Smooth muscle cell (in vitro differentiated cells): ENCODE measurements around the gene GPC3. TPM values are rescaled to one million over a fixed set of nuclear protein-coding genes. Genes with fewer than 3 reads are reported as not detected.

Source experiments
- DNase-seq: peaks from one replicate; lab custom pipeline; 2025; ENCODE audit not compliant: unreplicated experiment; lab: John Stamatoyannopoulos, UW
- H2AFZ ChIP-seq: fragments of 200-600 bp; sonication (generic); 2 replicates; pipeline ENCODE4 v1.6.0; 2016; ENCODE audit warnings: antibody characterized with exemption, low read depth, mild to moderate bottlenecking
- H3F3A ChIP-seq: fragments of 200-600 bp; sonication (generic); 2 replicates; pipeline ENCODE4 v1.6.0; 2017; ENCODE audit warnings: antibody characterized with exemption, low read depth
- H3K27ac ChIP-seq: fragments of 200-600 bp; sonication (generic); 2 replicates; pipeline ENCODE4 v1.5.1; 2016; ENCODE audit warnings: low read depth, mild to moderate bottlenecking
- H3K27me3 ChIP-seq: fragments of 200-600 bp; sonication (generic); 2 replicates; pipeline ENCODE4 v1.6.1; 2016; ENCODE audit warnings: low read depth, mild to moderate bottlenecking
- H3K36me3 ChIP-seq: fragments of 200-600 bp; sonication (generic); 2 replicates; pipeline ENCODE4 v1.5.1; 2016; ENCODE audit warnings: low read depth
- H3K4me1 ChIP-seq: fragments of 200-600 bp; sonication (generic); 2 replicates; pipeline ENCODE4 v1.5.1; 2016; ENCODE audit warnings: low read depth
- H3K4me2 ChIP-seq: fragments of 200-600 bp; sonication (generic); 2 replicates; pipeline ENCODE4 v1.6.0; 2016; ENCODE audit warnings: mild to moderate bottlenecking
- H3K4me3 ChIP-seq: fragments of 200-600 bp; sonication (generic); 2 replicates; pipeline ENCODE4 v1.5.1; 2016; ENCODE audit warnings: mild to moderate bottlenecking
- H3K79me2 ChIP-seq: fragments of 200-600 bp; sonication (generic); 2 replicates; pipeline ENCODE4 v1.6.0; 2016; ENCODE audit warnings: low read depth, mild to moderate bottlenecking
- H3K9ac ChIP-seq: fragments of 200-600 bp; sonication (generic); 2 replicates; pipeline ENCODE4 v1.6.0; 2016; ENCODE audit warnings: low read depth
- H3K9me3 ChIP-seq: fragments of 200-600 bp; sonication (generic); replicated peaks from 2 replicates; pipeline ENCODE4 v1.5.1; 2016; ENCODE audit warnings: low read depth
- H4K20me1 ChIP-seq: fragments of 200-600 bp; sonication (generic); 2 replicates; pipeline ENCODE4 v1.6.0; 2016; ENCODE audit warnings: low read depth
- CTCF ChIP-seq: fragments of 200-600 bp; sonication (generic); IDR thresholded peaks from 2 replicates; pipeline ENCODE4 v1.5.1; 2017; ENCODE audit warnings: borderline replicate concordance, mild to moderate bottlenecking, antibody characterized with exemption; ENCODE audit not compliant: insufficient read depth, poor library complexity, severe bottlenecking
- WGBS: methylation state at CpG from one replicate; pipeline ENCODE4 v1.1.7; 2016; ENCODE audit warnings: low lambda C conversion rate; 5-methylcytosine and 5-hydroxymethylcytosine counted together
- polyA plus RNA-seq: library from polyadenylated mRNA; unstranded; fragments of >200 nt; fragmentation: Nextera tagmentation; extraction: Ambion mirVana; gene quantifications from 2 replicates; pipeline ENCODE4 v1.2.1, GENCODE V29; 2016
- total RNA-seq: library from RNA; depleted of rRNA; stranded (reverse); fragments of >200 nt; gene quantifications from 2 replicates; pipeline ENCODE4 v1.2.3, GENCODE V29; 2014

The GPC3 gene
- total and polyA plus RNA-seq, 2 experiments from 2014 or later, result 120 to 191 TPM

DNA sequence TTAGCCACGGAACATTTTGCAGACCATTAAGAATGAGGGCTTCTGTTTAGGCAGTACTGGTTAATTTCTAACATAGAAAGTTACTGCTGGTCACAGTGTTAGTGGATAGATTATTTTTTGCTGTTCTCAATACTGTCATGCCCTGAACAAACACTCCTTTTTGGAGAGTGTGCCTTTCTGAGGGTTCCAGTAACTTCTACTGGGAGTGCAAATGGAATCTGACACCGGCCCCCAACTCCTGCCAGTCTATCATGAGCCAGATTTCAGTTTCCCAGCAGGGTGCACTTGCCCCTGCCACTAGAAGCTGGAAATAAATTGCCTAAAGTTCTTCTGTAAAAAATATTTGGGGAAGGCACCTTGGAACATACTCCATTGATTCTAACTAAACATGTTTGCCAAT lies 345.7 kb downstream of the GPC3 start:
- Histone ChIP-seq H3K4me2 (no peak overlapping the region), H3F3A (no peaks in the 10 kb centered on the region), H3K27ac (peak overlapping the region; percentile 62), H3K9ac (no peak overlapping the region), H3K36me3 (no peaks in the 10 kb centered on the region), H3K27me3 (no peaks in the 10 kb centered on the region), H3K4me3 (no peak overlapping the region), H3K9me3 (peaks cover 4% of the 10 kb centered on the region), H4K20me1 (no peaks in the 10 kb centered on the region), H3K79me2 (no peaks in the 10 kb centered on the region), H3K4me1 (peaks cover 15% of the 10 kb centered on the region), H2AFZ (no peak overlapping the region)
- TF ChIP-seq CTCF, result no peak
- DNase-seq, result no peak
- WGBS, result 53% methylated on average over 2 of the region's 2 CpGs

GRCh38 chrX:133638285-133638684 lies 347.1 kb downstream of the GPC3 start:
- 73% methylated on average over 4 of the region's 4 CpGs for WGBS
- Histone ChIP-seq H3K36me3 (no peaks in the 10 kb centered on the region), H3K9me3 (peaks cover 4% of the 10 kb centered on the region), H4K20me1 (no peaks in the 10 kb centered on the region), H3K79me2 (no peaks in the 10 kb centered on the region), H3K4me1 (peaks cover 15% of the 10 kb centered on the region), H3K27me3 (no peaks in the 10 kb centered on the region), H2AFZ (no peak overlapping the region), H3K9ac (no peak overlapping the region), H3K4me2 (no peak overlapping the region), H3F3A (no peaks in the 10 kb centered on the region), H3K27ac (peak overlapping the region; percentile 62), H3K4me3 (no peak overlapping the region)
- no peak for TF ChIP-seq CTCF
- no peak for DNase-seq

DNA sequence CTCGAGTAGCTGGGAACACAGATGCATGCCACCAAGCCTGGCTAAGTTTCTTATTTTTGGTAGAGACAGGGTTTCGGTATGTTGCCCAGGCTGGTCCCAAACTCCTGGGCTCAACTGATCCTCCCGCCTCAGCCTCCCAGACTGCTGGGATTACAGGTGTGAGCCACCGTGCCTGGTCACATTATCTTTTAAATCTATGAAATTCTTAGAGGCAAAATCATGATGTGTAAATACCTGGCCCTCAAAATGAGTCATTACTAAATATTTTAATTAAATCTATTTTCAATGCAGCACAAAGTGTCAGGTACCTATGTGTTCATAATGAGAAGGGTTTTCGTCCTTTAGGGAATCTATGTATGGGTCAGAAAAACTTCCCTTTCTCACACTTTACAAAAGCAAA lies 347.6 kb downstream of the GPC3 start:
- TF ChIP-seq CTCF, result no peak
- no peaks in the 10 kb centered on the region for H3K27me3 ChIP-seq
- peak overlapping the region; percentile 62 for H3K27ac ChIP-seq
- no peak overlapping the region for H3K4me3 ChIP-seq
- no peak for DNase-seq
- no peak overlapping the region for H3K4me2 ChIP-seq
- no peak overlapping the region for H2AFZ ChIP-seq
- no peaks in the 10 kb centered on the region for H3F3A ChIP-seq
- H3K9ac ChIP-seq, result no peak overlapping the region
- no peaks in the 10 kb centered on the region for H3K79me2 ChIP-seq
- peaks cover 15% of the 10 kb centered on the region for H3K4me1 ChIP-seq
- no peaks in the 10 kb centered on the region for H3K36me3 ChIP-seq
- no peaks in the 10 kb centered on the region for H4K20me1 ChIP-seq
- WGBS, result 87% methylated on average over 5 of the region's 5 CpGs
- H3K9me3 ChIP-seq, result peaks cover 4% of the 10 kb centered on the region

- WGBS, result 87% methylated on average over 6 of the region's 6 CpGs
- H3K4me2 ChIP-seq, result no peak overlapping the region
- no peak overlapping the region for H3K27ac ChIP-seq
- no peak for DNase-seq
- peaks cover 10% of the 10 kb centered on the region for H3K4me1 ChIP-seq
- H3K9ac ChIP-seq, result no peak overlapping the region
- no peaks in the 10 kb centered on the region for H3K79me2 ChIP-seq
- no peak for TF ChIP-seq CTCF
- H4K20me1 ChIP-seq, result no peaks in the 10 kb centered on the region
- H3F3A ChIP-seq, result no peaks in the 10 kb centered on the region
- no peaks in the 10 kb centered on the region for H3K27me3 ChIP-seq
- peaks cover 4% of the 10 kb centered on the region for H3K9me3 ChIP-seq
- no peak overlapping the region for H2AFZ ChIP-seq
- no peak overlapping the region for H3K4me3 ChIP-seq
- no peaks in the 10 kb centered on the region for H3K36me3 ChIP-seq
These were observed 349.4 kb downstream of the GPC3 start for GRCh38 chrX:133636009-133636408.
